HG03139 (cell line): ENCODE results near the gene GALK1.

Experiments used
- ATAC-seq: cut with Tn5 transposase; IDR thresholded peaks from one replicate; pipeline ENCODE4 v1.9.1; 2021; ENCODE audit not compliant: unreplicated experiment

GALK1 gene

GRCh38 chr17:75729351-75729750, 35.6 kb downstream of the GALK1 start:
- no peak for ATAC-seq

GRCh38 chr17:75727391-75727790, 37.6 kb downstream of the GALK1 start:
- no peak for ATAC-seq

GRCh38 chr17:75725504-75725903, 39.5 kb downstream of the GALK1 start:
- no peak for ATAC-seq

GRCh38 chr17:75724016-75725003, 40.7 kb downstream of the GALK1 start:
- no peak for ATAC-seq

- no peak for ATAC-seq
Observed at GRCh38 chr17:75723171-75723930, 41.6 kb downstream of the GALK1 start.

- ATAC-seq, result no peak
Observed at GRCh38 chr17:75722542-75723095, 42.4 kb downstream of the GALK1 start.

GRCh38 chr17:75722076-75722475, 42.9 kb downstream of the GALK1 start:
- no peak for ATAC-seq

- no peak for ATAC-seq
Observed at GRCh38 chr17:75721463-75722011, 43.5 kb downstream of the GALK1 start.

- ATAC-seq, result no peak
Observed at GRCh38 chr17:75720656-75721462, 44.1 kb downstream of the GALK1 start, which contains the start of gene ITGB4. ITGB4 (plus strand) TSS chr17:75721459; CDS start chr17:75724704, 3,245 bp downstream.

GRCh38 chr17:75719732-75720131, 45.3 kb downstream of the GALK1 start:
- no peak for ATAC-seq

GRCh38 chr17:75712446-75712845, 52.5 kb downstream of the GALK1 start:
- ATAC-seq, result no peak
